T-helper 2 cell treated with Interferon-gamma antibody and Interleukin-4, amounts not matched to agents 5 μg/mL and 100 μg/mL, for 36 hours (primary cell): ENCODE measurements around the gene FLACC1.

Experiments
- DNase-seq: peaks from one replicate; pipeline ENCODE4 v3.0.0; 2021; ENCODE audit warnings: low spot score
- H3K27ac Mint-ChIP-seq: one replicate; pipeline ENCODE4 v1.8.0; 2021; ENCODE audit warnings: mild to moderate bottlenecking, mixed read lengths
- H3K27me3 Mint-ChIP-seq: one replicate; pipeline ENCODE4 v1.8.0; 2021; ENCODE audit warnings: low read depth, mixed read lengths
- H3K36me3 Mint-ChIP-seq: one replicate; pipeline ENCODE4 v1.8.0; 2021; ENCODE audit warnings: low read depth, mixed read lengths
- H3K4me1 Mint-ChIP-seq: one replicate; pipeline ENCODE4 v1.8.0; 2021; ENCODE audit warnings: low read depth, mixed read lengths
- H3K4me3 Mint-ChIP-seq: one replicate; pipeline ENCODE4 v1.8.0; 2022; ENCODE audit warnings: mild to moderate bottlenecking, moderate library complexity, mixed read lengths
- H3K9me3 Mint-ChIP-seq: one replicate; pipeline ENCODE4 v1.8.0; 2021; ENCODE audit warnings: mixed read lengths

Gene FLACC1

GRCh38 chr2:201261906-201262305 lies 95.2 kb downstream of the FLACC1 start:
- peaks cover 35% of the 10 kb centered on the region for H3K36me3 Mint-ChIP-seq
- no peaks in the 10 kb centered on the region for H3K27me3 Mint-ChIP-seq
- peaks cover 66% of the 10 kb centered on the region for H3K4me1 Mint-ChIP-seq
- DNase-seq = no peak
- H3K9me3 Mint-ChIP-seq = no peaks in the 10 kb centered on the region
- peak overlapping the region; percentile 100 for H3K4me3 Mint-ChIP-seq
- peak overlapping the region; percentile 99 for H3K27ac Mint-ChIP-seq

- Mint-ChIP-seq H3K36me3 (peaks cover 33% of the 10 kb centered on the region), H3K9me3 (no peaks in the 10 kb centered on the region), H3K27ac (peak overlapping the region; percentile 99), H3K27me3 (no peaks in the 10 kb centered on the region), H3K4me1 (peaks cover 64% of the 10 kb centered on the region), H3K4me3 (peak overlapping the region; percentile 100)
- DNase-seq = peak; percentile 41
Measured at GRCh38 chr2:201261471-201261870, 95.7 kb downstream of the FLACC1 start.

DNA sequence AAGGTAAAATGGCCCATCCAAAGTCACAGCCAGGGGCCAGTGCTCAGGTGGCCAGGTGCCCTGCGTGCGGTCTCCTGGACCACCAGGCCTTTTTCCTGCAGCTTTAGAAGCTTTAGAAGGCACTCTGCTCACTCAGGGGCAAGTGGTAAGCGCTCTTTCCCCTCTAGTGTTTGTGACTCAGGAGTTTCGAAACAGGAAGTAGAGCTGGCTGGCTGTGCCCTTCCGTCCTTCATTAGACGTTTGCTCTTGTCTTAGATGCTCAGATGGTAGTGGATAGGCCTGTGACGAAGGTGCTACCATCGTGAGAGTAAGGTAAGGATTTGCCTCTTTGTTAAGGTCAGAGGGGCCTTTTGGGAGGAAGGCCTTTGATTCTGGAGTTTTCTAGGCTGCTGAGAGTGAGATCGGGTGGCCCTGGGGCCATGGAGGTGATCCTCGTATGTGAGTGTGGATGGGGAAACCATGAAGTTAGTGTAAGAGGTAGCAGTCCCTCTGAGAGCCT lies 96.8 kb downstream of the FLACC1 start, which contains the start of gene CASP8:
Gene CASP8, plus strand, starts transcription at position 235 of the 499 bp plus-strand sequence. CDS start 5,951 bp downstream, outside the sequence.
- H3K27ac Mint-ChIP-seq = peak within 1 kb of the TSS; percentile 99

DNA sequence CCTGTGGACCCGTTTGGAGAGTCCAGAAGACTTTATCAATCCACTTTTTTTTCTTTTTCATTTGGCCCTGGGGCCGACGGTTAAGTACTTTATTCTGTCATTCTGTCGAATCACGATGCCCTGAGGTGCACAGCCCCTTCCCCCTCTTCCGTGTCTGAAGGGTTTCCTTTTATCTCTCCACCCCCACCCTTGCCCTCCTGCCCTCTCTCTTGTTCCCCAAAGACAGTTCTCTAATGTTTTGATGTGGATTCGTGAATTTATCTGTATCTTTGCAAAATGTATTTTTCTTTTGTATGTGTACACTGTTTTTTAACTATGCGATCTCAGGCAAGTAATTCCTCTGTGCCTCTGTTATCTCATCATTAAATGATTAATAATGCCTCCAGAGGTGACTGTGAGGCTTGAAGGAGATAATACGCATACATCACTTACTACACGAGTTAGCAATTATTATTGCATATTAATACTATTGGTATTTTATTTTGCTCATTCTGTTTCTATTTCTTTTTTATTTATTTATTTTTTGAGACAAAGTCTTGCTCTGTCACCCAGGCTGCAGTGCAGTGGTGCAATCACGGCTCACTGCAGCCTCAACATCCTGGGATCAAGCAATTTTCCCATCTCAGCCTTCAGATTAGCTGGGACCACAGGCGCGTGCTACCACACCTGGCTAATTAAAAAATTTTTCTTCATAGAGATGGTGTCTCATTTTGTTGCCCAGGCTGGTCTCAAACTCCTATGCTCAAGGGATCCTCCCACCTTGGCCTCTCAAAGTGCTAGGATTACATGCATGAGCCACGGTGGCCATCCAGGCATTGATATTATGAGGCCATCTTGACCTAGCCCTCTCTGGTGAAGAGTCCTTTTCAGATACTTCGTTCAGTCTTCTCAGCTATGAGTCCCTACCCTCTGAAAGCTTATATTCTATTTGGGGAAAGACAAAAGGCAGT lies 98.2 kb downstream of the FLACC1 start:
- peak; percentile 3 for DNase-seq
- H3K4me3 Mint-ChIP-seq = peak overlapping the region; percentile 88

More for the DNA sequence above, 96.8 kb downstream of the FLACC1 start, which contains the start of gene CASP8:
- Mint-ChIP-seq H3K27me3 (no peaks in the 10 kb centered on the region), H3K9me3 (no peaks in the 10 kb centered on the region), H3K36me3 (peaks cover 28% of the 10 kb centered on the region), H3K4me3 (peak within 1 kb of the TSS; percentile 100), H3K4me1 (peaks cover 56% of the 10 kb centered on the region)
- DNase-seq = peak; percentile 67

DNA sequence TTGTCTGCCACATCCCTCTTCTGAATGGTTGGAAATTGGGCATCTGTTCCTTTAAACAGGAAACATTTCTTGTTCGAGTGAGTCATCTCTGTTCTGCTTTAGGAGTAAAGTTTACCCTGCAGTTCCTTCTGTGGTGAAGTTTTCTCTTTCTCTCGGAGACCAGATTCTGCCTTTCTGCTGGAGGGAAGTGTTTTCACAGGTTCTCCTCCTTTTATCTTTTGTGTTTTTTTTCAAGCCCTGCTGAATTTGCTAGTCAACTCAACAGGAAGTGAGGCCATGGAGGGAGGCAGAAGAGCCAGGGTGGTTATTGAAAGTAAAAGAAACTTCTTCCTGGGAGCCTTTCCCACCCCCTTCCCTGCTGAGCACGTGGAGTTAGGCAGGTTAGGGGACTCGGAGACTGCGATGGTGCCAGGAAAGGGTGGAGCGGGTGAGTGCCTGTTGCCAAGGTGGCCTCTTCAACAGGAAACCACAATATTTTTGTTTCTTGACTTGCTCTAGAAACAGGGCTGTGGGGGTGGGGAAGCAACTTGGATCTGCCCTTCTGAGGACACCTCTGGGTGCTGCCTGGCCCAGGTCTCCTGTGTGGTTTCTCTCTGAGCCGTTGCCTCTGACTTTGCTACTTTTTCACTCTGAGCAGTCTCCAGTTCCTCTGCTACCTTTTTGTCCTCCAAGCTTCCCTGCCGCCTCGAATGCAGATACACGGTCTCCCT lies 99.0 kb downstream of the FLACC1 start:
- Mint-ChIP-seq H3K36me3 (peaks cover 34% of the 10 kb centered on the region), H3K9me3 (no peaks in the 10 kb centered on the region), H3K27me3 (no peaks in the 10 kb centered on the region), H3K4me1 (peaks cover 55% of the 10 kb centered on the region), H3K4me3 (peak overlapping the region; percentile 88), H3K27ac (peak overlapping the region; percentile 99)
- peak; percentile 90 for DNase-seq

More for the DNA sequence above, 98.2 kb downstream of the FLACC1 start:
- H3K36me3 Mint-ChIP-seq = peaks cover 32% of the 10 kb centered on the region
- H3K27ac Mint-ChIP-seq = peak overlapping the region; percentile 99
- H3K27me3 Mint-ChIP-seq = no peaks in the 10 kb centered on the region
- H3K4me1 Mint-ChIP-seq = peaks cover 59% of the 10 kb centered on the region
- no peaks in the 10 kb centered on the region for H3K9me3 Mint-ChIP-seq

DNA sequence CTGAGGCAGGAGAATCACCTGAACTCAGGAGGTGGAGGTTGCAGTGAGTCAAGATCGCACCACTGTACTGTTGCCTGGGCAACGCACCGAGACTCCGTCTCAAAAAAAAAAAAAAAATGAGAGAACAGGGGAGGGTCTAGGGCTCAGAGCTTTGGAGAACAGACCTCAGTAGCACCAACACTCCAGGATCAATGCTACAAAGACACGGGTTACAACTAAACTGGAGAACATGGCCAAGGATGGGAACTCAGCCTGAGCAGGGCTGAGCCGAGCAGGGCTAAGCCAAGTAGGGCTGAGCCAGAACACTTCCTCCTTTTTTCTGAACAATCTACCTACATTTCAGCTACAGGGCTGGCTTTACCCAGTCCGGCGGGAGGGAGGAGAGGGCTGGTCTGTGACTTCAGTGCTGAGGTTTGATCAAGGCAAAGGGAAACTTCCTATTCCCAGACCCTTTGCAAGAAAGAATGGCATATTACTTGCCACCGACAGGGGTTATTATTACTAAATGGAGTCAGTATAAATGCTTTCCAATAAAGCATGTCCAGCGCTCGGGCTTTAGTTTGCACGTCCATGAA lies 99.7 kb downstream of the FLACC1 start:
- peak overlapping the region; percentile 99 for H3K27ac Mint-ChIP-seq
- H3K4me1 Mint-ChIP-seq = peaks cover 56% of the 10 kb centered on the region
- H3K4me3 Mint-ChIP-seq = peak overlapping the region; percentile 88
- peak; percentile 40 for DNase-seq
- no peaks in the 10 kb centered on the region for H3K9me3 Mint-ChIP-seq
- peaks cover 34% of the 10 kb centered on the region for H3K36me3 Mint-ChIP-seq
- no peaks in the 10 kb centered on the region for H3K27me3 Mint-ChIP-seq

DNA sequence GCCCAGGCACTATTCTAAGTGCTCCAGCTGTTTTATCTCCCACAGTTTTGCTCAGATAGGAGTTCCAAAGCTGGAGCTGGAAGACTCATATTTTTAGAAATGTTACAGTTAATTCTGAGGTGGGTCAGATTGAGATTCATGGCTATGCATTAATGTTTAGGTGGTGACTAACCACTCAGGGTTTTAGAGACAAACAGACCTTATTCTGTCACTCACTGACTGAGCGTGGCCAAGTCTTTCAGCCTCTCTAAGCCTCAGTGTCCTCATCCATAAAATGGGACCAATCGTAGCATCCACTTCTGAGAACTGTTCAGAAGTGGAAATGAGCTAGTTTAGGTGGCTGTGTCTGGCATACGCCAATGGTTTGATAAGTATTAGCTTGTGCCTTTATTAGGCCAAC lies 101.1 kb downstream of the FLACC1 start:
- peak overlapping the region; percentile 99 for H3K27ac Mint-ChIP-seq

DNA sequence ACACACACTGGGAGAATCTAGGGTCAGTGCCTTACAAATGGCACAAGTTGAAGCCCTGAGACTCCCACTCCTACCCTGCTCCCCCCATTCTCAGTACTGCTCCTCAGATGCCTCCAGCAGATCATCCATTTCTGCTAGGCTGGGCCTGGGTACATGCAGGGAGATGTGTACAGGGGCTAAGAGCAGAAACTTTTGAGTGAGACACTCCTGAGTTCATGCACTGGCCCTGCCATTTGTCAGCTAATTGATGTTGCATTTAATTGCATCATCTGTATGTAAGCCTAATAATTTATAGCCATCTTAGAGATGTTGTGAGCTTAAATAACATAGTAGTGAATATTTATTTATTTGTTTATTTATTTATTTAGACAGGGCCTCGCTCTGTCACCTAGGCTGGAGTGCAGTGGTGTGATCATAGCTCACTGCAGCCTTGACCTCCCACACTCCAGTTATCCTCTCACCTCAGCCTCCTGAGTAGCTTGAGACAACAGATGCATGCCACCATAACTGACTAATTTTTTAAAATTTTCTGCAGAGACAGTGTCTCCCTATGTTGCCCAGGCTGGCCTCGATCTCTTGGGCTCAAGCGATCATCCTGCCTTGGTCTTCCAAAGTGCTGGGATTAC lies 101.6 kb downstream of the FLACC1 start:
- no peaks in the 10 kb centered on the region for H3K27me3 Mint-ChIP-seq
- peaks cover 62% of the 10 kb centered on the region for H3K4me1 Mint-ChIP-seq
- H3K9me3 Mint-ChIP-seq = peaks cover 10% of the 10 kb centered on the region
- DNase-seq = no peak
- peaks cover 34% of the 10 kb centered on the region for H3K36me3 Mint-ChIP-seq
- peak overlapping the region; percentile 41 for H3K4me3 Mint-ChIP-seq
- H3K27ac Mint-ChIP-seq = peak overlapping the region; percentile 81

More for the DNA sequence above, 101.1 kb downstream of the FLACC1 start:
- Mint-ChIP-seq H3K36me3 (peaks cover 33% of the 10 kb centered on the region), H3K4me1 (peaks cover 58% of the 10 kb centered on the region), H3K27me3 (no peaks in the 10 kb centered on the region), H3K4me3 (peak overlapping the region; percentile 88), H3K9me3 (peaks cover 4% of the 10 kb centered on the region)
- no peak for DNase-seq

DNA sequence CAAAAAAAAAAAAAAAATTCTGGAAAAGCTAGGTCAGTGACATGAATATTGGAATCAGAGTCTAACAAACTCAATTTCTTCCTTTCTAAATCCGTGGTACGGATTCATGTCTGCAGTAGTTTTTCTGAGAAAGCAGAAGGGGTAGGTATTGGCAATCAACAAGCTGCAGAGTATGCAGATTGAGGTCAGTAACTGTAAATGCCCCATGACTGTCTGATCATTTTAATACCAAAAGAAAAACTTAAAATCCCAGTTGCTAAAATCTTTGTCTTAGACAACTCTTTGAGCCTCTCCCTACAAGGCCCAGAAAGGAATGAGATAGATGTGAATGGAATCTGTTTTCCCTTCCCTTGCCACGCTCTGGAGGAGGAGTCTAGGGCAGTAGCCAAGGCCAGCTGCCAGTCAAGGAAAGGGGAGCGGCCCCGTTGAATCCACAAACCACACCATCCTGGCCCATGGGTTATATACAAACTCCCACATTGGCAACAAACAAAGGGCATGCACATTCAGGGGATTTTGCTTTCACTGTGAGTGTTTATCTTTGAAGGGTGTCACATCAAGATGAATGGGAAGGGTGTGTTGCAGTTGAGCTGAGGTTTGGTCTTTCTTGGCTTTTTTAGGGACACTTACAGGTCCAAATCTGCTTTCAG lies 102.9 kb downstream of the FLACC1 start:
- Mint-ChIP-seq H3K27ac (peak overlapping the region; percentile 81), H3K4me1 (peaks cover 64% of the 10 kb centered on the region), H3K36me3 (peaks cover 45% of the 10 kb centered on the region), H3K27me3 (no peaks in the 10 kb centered on the region), H3K4me3 (peak overlapping the region; percentile 41), H3K9me3 (peaks cover 21% of the 10 kb centered on the region)
- DNase-seq = peak; percentile 50

- Mint-ChIP-seq H3K9me3 (peaks cover 21% of the 10 kb centered on the region), H3K4me1 (peaks cover 61% of the 10 kb centered on the region), H3K27ac (peak overlapping the region; percentile 55), H3K27me3 (no peaks in the 10 kb centered on the region), H3K4me3 (no peak overlapping the region), H3K36me3 (peaks cover 56% of the 10 kb centered on the region)
- no peak for DNase-seq
Measured at GRCh38 chr2:201250741-201251140, 106.4 kb downstream of the FLACC1 start.

- Mint-ChIP-seq H3K9me3 (peaks cover 21% of the 10 kb centered on the region), H3K27me3 (no peaks in the 10 kb centered on the region), H3K27ac (peak overlapping the region; percentile 66), H3K4me1 (peaks cover 58% of the 10 kb centered on the region), H3K4me3 (no peak overlapping the region), H3K36me3 (peaks cover 63% of the 10 kb centered on the region)
- no peak for DNase-seq
Measured at GRCh38 chr2:201249889-201250288, 107.3 kb downstream of the FLACC1 start.

- Mint-ChIP-seq H3K9me3 (peaks cover 21% of the 10 kb centered on the region), H3K27ac (peak overlapping the region; percentile 2), H3K4me3 (no peak overlapping the region), H3K27me3 (no peaks in the 10 kb centered on the region), H3K4me1 (peaks cover 53% of the 10 kb centered on the region), H3K36me3 (peaks cover 63% of the 10 kb centered on the region)
- DNase-seq = no peak
Measured at GRCh38 chr2:201248288-201248844, 108.8 kb downstream of the FLACC1 start.
